IPS-18a (cell line): ENCODE data around the gene SPATA24.
"Not testable (repeated sequence)": the region's sequence is repeated elsewhere in the genome, so short reads cannot be mapped to it uniquely, and the experiment has no call there.

Source experiments
- H3K27ac ChIP-seq: one replicate; pipeline ENCODE4 v1.5.1; 2013; ENCODE audit warnings: low read length
- H3K27me3 ChIP-seq: one replicate; pipeline ENCODE4 v1.6.1; 2013; ENCODE audit warnings: mild to moderate bottlenecking, low read length; ENCODE audit not compliant: control insufficient read depth, insufficient read depth
- H3K36me3 ChIP-seq: one replicate; pipeline ENCODE4 v1.6.1; 2013; ENCODE audit warnings: low read depth, low read length; ENCODE audit not compliant: control insufficient read depth
- H3K4me1 ChIP-seq: one replicate; pipeline ENCODE4 v1.6.1; 2013; ENCODE audit warnings: low read depth, low read length; ENCODE audit not compliant: control insufficient read depth
- H3K4me3 ChIP-seq: one replicate; pipeline ENCODE4 v1.5.1; 2013; ENCODE audit warnings: low read length
- H3K9ac ChIP-seq: one replicate; pipeline ENCODE4 v1.6.1; 2013; ENCODE audit warnings: mild to moderate bottlenecking, low read length, moderate library complexity
- H3K9me3 ChIP-seq: one replicate; pipeline ENCODE4 v1.6.1; 2013; ENCODE audit warnings: low read depth, low read length; ENCODE audit not compliant: control insufficient read depth

The SPATA24 gene

GRCh38 chr5:139392324-139392677 is 11.6 kb downstream of the SPATA24 start:
- Histone ChIP-seq H3K9me3 (no peaks in the 10 kb centered on the region), H3K4me1 (peaks cover 12% of the 10 kb centered on the region), H3K27me3 (peaks cover 41% of the 10 kb centered on the region), H3K27ac (no peak overlapping the region), H3K4me3 (peak overlapping the region; percentile 55), H3K36me3 (no peaks in the 10 kb centered on the region), H3K9ac (no peak overlapping the region)

GRCh38 chr5:139391570-139392323 is 12.1 kb downstream of the SPATA24 start:
- Histone ChIP-seq H3K9ac (no peak overlapping the region), H3K9me3 (no peaks in the 10 kb centered on the region), H3K27me3 (peaks cover 41% of the 10 kb centered on the region), H3K36me3 (no peaks in the 10 kb centered on the region), H3K4me3 (peak overlapping the region; percentile 55), H3K27ac (no peak overlapping the region), H3K4me1 (peaks cover 12% of the 10 kb centered on the region)

GRCh38 chr5:139390639-139391569 is 13.0 kb downstream of the SPATA24 start:
- H3K4me3 ChIP-seq, result no peak overlapping the region
- no peak overlapping the region for H3K9ac ChIP-seq
- no peaks in the 10 kb centered on the region for H3K9me3 ChIP-seq
- no peaks in the 10 kb centered on the region for H3K36me3 ChIP-seq
- peaks cover 41% of the 10 kb centered on the region for H3K27me3 ChIP-seq
- no peak overlapping the region for H3K27ac ChIP-seq
- H3K4me1 ChIP-seq, result peaks cover 8% of the 10 kb centered on the region

- Histone ChIP-seq H3K9me3 (no peaks in the 10 kb centered on the region), H3K27ac (no peak within 1 kb of the TSS), H3K9ac (no peak within 1 kb of the TSS), H3K4me3 (no peak within 1 kb of the TSS), H3K4me1 (peaks cover 8% of the 10 kb centered on the region), H3K36me3 (no peaks in the 10 kb centered on the region), H3K27me3 (peaks cover 32% of the 10 kb centered on the region)
Observed at GRCh38 chr5:139389701-139390638, 13.9 kb downstream of the SPATA24 start, which contains the start of gene MZB1. Gene MZB1, minus strand, starts transcription at chr5:139389913. Its CDS starts 57 bp downstream, at chr5:139389856.

- peak overlapping the region; percentile 6 for H3K4me3 ChIP-seq
- H3K36me3 ChIP-seq, result no peaks in the 10 kb centered on the region
- no peak overlapping the region for H3K9ac ChIP-seq
- peaks cover 8% of the 10 kb centered on the region for H3K4me1 ChIP-seq
- H3K27me3 ChIP-seq, result peaks cover 15% of the 10 kb centered on the region
- H3K27ac ChIP-seq, result no peak overlapping the region
- H3K9me3 ChIP-seq, result no peaks in the 10 kb centered on the region
Observed at GRCh38 chr5:139388198-139388821, 15.6 kb downstream of the SPATA24 start.

GRCh38 chr5:139387611-139388197 is 16.2 kb downstream of the SPATA24 start:
- Histone ChIP-seq H3K9ac (no peak overlapping the region), H3K4me3 (no peak overlapping the region), H3K36me3 (no peaks in the 10 kb centered on the region), H3K27ac (no peak overlapping the region), H3K27me3 (peaks cover 9% of the 10 kb centered on the region), H3K4me1 (peaks cover 8% of the 10 kb centered on the region), H3K9me3 (no peaks in the 10 kb centered on the region)

- not testable (repeated sequence) for H3K9me3 ChIP-seq, H3K4me1 ChIP-seq, H3K36me3 ChIP-seq, H3K4me3 ChIP-seq, H3K9ac ChIP-seq, H3K27ac ChIP-seq, H3K27me3 ChIP-seq
Observed at GRCh38 chr5:139386956-139387355, 16.9 kb downstream of the SPATA24 start.

GRCh38 chr5:139386050-139386438 is 17.8 kb downstream of the SPATA24 start:
- Histone ChIP-seq H3K4me3 (no peak overlapping the region), H3K36me3 (no peaks in the 10 kb centered on the region), H3K9ac (no peak overlapping the region), H3K27me3 (no peaks in the 10 kb centered on the region), H3K27ac (no peak overlapping the region), H3K4me1 (peaks cover 8% of the 10 kb centered on the region), H3K9me3 (no peaks in the 10 kb centered on the region)

GRCh38 chr5:139385061-139386049 is 18.5 kb downstream of the SPATA24 start:
- peaks cover 8% of the 10 kb centered on the region for H3K4me1 ChIP-seq
- no peaks in the 10 kb centered on the region for H3K36me3 ChIP-seq
- no peaks in the 10 kb centered on the region for H3K27me3 ChIP-seq
- H3K9me3 ChIP-seq, result no peaks in the 10 kb centered on the region
- no peak overlapping the region for H3K4me3 ChIP-seq
- H3K9ac ChIP-seq, result no peak overlapping the region
- no peak overlapping the region for H3K27ac ChIP-seq

GRCh38 chr5:139384591-139385051 is 19.3 kb downstream of the SPATA24 start:
- peaks cover 8% of the 10 kb centered on the region for H3K4me1 ChIP-seq
- H3K27ac ChIP-seq, result no peak overlapping the region
- no peak overlapping the region for H3K9ac ChIP-seq
- H3K9me3 ChIP-seq, result no peaks in the 10 kb centered on the region
- H3K4me3 ChIP-seq, result no peak overlapping the region
- H3K27me3 ChIP-seq, result no peaks in the 10 kb centered on the region
- no peaks in the 10 kb centered on the region for H3K36me3 ChIP-seq
